ENCODE measurements around the gene CENPX.
A peak's percentile ranks its signal among the peaks of the same experiment; 100 is the strongest.
"Not testable (repeated sequence)": the region's sequence is repeated elsewhere in the genome, so short reads cannot be mapped to it uniquely, and the experiment has no call there.

Gene CENPX

DNA sequence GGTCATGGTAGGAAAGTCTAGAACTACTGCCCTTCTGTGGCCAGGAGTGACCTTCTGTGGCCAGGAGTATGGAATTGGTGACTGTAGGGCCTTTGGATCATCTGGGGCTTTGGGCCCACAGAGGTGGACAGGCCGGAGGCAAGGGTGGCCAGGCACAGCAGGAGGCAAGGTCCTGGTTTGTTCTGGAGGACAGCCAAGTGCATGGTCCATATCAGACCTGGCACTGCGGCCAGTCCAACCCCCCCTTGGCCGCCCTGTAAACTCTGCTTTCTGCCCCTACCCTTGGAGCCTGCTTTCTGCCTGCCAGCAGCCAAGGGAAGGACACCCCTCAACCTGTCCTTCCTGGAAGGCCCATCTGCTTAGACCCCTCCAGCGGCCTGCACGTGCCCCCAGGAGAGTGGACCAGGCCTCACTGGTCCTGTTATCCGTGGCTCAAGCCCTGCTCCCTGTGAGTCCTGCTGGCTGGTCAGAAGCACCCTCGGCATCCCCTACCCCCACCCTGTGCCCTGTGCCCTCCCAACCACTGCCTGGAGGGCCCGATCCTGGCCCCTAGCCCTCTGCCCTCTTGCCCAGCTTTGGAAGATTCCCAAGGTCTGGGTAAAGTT is 17.1 kb upstream of the CENPX start:
- DNase-seq, result no peak

DNA sequence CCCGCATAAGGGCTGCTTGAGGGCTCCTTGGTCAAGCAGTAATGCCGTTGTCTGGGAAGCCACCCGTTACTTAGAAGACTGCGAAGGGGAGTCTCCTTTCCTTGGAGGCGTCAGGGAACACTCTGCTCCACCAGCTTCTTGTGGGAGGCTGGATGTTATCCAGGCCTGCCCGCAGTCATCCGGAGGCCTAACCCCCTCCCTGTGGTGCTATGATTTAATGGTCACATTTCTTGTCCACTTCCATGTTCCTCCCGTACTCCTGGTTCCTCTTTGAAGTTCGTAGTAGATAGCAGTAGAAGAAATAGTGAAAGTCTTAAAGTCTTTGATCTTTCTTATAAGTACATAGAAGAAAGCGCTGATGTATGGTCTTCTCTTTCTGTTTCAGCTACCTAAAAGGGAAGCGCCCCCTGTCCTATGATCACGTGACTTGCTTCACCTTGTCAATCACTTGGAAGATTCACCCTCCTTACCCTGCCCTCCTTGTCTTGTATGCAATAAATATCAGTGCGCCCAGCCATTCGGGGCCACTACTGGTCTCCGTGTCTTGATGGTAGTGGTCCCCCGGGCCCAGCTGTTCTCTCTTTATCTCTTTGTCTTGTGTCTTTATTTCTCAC is 16.2 kb upstream of the CENPX start:
- DNase-seq, result not testable (repeated sequence)

DNA sequence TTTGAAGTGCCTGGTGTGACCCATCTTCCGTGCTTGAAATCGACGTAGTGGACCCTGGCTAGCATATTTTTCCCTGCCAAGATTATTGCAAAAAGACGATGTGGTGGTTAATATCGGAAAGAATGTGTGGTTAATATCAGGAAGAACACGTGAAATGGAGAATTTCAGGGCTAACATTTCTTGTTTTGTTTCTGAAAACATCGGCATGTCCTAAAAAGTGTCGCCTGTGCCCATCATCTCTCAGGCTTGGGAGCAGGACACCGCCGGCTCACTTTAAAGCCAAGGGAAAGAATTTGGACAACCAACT is 15.2 kb upstream of the CENPX start:
- no peak for DNase-seq

DNA sequence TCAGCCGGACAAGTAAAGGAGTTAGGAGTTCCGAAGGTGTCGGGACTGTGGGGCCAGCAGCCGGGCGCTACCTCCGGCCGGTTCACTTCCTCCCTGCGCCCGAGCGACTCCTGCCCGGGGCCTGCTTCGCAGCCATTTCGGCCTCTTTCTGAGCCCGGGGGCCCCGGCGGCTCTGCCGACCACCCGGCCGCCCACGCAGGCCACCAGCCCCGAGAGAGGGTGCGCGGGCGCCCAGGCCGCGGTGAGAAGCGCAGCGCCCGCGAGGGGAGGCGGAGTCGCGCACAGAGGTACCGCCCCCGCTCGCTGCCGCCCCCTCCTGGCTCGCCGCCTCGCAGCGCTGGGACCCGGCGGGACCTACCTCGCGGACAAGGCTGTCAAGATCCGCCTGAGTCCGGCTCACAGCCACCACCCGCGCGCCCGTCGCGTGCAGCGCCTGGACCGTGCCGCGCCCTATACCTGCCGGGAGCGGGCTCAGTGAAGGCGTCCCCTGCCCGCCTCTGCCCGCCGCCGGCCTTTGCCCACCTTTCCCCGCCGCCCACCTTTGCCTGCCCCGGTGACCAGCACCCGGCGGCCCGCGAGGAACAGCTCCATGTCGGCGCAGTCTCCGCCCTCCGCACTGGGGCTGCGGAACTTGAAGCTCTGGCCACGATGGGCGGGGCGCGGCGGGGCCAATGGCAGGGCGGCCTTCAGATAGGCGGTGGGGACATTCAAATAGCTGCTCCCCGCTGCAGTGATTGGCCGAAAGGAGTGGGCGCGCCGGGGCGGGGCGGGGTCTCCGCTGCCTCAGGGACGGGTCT is 14.6 kb upstream of the CENPX start, which contains the start of gene DCXR:
Gene DCXR (minus strand): TSS at position 606 of the 797 bp plus-strand sequence. CDS start 15 bp downstream, at position 591.
- DNase-seq, result peak; percentile 80 to 98 (median 95)

- no peak for DNase-seq
Measured at GRCh38 chr17:82036634-82037091, 14.0 kb upstream of the CENPX start.

DNA sequence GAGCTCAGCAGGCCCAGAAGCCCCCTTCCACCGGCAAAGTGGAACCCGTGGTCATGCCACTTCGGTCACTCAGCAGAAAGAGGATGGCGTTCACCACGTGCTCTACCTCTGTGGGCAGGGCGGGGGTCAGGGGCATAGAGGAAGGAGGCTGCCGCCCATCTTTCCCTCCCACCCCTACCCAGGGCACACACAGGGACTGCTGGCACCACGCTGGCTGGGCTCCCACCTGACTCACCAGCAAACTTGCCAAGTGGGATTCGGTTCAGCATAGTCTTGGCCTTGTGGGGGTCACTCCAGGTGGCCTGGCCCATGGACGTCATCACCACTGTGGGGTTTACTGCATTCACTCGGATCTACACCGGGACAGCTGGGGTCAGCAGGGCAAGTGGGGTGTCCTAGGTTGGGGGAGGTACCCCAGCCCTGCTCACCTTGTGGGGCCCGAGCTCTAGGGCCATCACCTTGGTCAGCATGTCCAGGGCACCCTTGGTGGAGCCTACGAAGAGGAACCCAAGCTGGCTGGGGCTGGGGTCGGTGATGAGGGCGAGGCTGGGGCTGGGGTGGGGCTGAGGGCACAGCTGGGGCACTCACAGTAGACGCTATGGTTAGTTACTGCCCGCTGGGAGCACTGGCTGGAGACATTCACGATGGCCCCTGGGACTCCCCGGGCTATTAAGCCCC is 13.4 kb upstream of the CENPX start:
- DNase-seq, result no peak

DNA sequence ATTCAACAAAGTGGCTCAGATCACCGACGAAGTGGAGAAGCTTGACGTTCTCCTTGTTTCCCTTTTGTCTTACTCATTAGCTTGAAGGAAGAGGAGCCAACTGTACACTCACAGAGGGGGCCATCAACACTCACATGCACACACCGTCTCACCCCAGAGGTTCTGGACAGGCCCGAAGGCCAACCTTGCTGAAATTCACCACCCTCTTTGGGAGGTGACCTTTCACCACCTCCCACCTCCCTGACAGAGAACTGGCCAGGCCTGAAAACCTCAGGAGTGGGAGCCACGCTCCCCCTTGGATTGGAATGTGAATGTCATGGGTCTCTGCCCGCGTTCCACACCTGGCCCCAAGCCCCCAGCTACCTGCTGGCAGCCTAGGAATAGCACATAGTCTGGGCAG is 12.8 kb upstream of the CENPX start:
- DNase-seq, result no peak

GRCh38 chr17:82034371-82035011 is 11.8 kb upstream of the CENPX start:
- peak in 1 of 51 donors; percentile 11 for DNase-seq

GRCh38 chr17:82033359-82034085 is 10.8 kb upstream of the CENPX start:
- DNase-seq, result no peak

GRCh38 chr17:82031885-82032627 is 9.4 kb upstream of the CENPX start:
- no peak for DNase-seq

DNA sequence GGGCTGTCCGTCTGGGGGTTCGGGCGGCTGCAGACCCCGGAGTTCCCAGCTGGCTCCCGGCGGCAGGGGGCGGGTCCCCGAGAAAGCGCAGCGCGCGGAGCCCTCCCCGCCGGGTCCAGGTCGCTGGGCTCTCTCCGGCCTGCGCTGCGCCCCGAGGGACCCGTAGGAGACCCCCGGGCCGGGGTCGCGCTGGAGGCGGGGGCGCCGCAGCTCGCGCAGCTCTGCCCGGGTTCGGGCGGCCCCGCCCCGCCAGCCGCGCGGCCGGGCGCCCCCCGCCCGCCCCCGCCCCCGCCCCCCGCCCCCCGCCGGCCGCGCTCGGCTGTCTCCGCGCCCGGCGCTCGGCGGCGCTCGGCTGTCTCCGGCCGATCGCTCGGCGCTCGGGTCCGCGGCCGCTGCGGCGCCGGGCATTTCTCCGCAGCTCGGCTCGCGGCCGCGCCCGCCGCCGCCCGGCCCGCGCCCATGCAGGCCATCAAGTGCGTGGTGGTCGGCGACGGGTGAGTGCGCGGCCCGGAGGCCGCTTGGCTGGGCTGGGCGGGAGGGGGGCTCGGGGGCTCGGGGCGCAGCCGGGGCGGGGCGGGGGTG is 8.7 kb upstream of the CENPX start, which contains the start of gene RAC3:
Gene RAC3 (plus strand): TSS at position 376 of the 582 bp plus-strand sequence. CDS start 84 bp downstream, at position 460.
- peak in 2 of 51 donors; percentile 23 to 43 for DNase-seq

DNA sequence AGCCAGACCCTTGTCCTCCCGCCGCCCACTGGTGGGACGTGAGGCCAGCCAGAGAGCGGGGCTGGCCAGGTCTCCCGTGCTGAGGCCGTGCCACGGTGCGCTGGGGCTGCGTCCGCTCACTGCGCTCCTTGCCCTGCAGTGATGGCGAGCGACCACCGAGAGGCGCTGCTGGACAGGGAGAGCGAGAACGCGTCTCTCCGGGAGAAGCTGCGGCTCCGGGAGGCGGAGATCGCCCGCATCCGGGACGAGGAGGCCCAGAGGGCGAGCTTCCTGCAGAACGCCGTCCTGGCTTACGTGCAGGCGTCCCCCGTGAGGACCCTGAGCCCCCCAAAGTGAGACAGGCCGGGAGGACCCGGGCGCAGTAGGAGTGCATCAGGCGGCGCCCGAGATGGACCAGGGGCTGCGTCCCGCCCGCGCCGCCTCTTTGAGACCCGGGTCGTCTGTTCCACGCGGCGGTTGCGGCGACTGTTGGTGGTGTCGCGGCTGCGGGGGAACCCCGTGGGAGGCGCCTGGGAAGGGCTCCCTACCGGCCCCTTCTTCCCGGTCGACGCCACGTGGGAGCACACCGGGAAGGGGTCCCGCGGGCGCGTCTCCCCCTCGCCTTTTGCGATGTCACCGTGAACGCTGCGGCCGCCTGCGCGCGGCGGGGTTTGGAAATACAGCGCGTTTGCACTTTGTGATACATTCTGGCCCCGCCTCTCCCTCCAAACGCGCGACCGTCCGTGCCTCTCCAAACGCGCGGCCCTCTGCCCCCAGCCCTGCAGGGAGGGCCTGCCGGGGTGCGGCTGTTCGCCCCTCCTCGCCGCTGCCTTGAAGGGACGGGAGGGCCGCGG is 8.0 kb upstream of the CENPX start:
- DNase-seq, result peak; percentile 13 to 88 (median 69)

DNA sequence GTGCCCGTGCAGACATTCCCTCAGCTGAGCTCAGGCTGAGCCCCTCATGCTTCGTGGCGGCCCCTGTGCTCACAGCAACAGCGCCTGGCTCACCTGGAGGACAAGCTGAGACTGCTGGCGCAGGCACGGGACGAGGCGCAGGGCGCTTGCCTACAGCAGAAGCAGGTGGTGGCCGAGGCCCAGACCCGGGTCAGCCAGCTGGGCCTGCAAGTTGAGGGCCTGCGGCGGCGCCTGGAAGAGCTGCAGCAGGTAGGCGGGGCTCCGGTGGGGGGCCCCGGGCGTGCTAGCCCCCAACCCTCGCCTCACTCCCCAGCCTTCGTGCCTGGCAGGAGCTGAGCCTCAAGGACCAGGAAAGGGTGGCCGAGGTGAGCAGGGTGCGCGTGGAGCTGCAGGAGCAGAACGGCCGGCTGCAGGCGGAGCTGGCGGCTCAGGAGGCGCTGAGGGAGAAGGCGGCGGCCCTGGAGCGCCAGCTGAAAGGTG is 7.4 kb upstream of the CENPX start:
- peak in 1 of 51 donors; percentile 11 for DNase-seq

GRCh38 chr17:82029391-82029790 is 6.7 kb upstream of the CENPX start:
- DNase-seq, result peak in 2 of 51 donors; percentile 14 to 15

- DNase-seq, result no peak
Measured at GRCh38 chr17:82028966-82029365, 6.3 kb upstream of the CENPX start.

DNA sequence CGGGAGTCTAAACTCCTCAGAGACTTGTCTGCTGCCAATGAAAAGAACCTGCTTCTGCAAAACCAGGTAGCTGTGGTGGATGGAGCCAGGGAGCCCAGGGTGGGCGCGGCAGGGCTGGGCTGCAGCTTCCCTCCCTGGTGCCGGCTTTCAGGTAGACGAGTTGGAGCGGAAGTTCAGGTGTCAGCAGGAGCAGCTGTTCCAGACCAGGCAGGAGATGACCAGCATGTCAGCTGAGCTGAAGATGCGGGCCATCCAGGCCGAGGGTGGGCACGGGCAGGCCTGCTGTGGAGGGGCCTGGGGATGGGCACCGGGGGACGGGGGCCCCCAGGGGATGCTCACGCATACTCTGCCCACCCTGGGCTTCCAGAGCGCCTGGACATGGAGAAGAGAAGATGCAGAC is 5.6 kb upstream of the CENPX start:
- no peak for DNase-seq

- DNase-seq, result no peak
Measured at GRCh38 chr17:82025401-82026107, 2.9 kb upstream of the CENPX start.

DNA sequence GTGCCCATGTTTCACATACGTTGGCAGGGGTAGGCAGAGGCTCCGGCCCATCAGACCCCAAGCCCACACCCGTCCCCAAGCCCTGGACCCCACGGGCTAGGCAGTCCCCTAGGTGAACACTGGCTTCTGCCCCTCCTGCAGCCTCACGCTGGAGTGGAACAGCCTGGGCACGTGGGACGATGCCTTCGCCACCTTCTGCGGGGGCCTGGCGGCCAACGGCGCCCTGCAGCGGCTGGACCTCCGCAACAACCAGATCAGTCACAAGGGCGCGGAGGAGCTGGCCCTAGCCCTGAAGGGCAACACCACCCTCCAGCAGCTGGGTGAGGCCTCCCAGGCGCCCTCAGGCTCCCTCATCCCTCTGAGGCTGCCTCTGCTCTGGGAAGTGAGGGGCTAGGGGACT is 2.2 kb upstream of the CENPX start:
- no peak for DNase-seq
